ENCODE measurements around the gene PTPRG.

DNA sequence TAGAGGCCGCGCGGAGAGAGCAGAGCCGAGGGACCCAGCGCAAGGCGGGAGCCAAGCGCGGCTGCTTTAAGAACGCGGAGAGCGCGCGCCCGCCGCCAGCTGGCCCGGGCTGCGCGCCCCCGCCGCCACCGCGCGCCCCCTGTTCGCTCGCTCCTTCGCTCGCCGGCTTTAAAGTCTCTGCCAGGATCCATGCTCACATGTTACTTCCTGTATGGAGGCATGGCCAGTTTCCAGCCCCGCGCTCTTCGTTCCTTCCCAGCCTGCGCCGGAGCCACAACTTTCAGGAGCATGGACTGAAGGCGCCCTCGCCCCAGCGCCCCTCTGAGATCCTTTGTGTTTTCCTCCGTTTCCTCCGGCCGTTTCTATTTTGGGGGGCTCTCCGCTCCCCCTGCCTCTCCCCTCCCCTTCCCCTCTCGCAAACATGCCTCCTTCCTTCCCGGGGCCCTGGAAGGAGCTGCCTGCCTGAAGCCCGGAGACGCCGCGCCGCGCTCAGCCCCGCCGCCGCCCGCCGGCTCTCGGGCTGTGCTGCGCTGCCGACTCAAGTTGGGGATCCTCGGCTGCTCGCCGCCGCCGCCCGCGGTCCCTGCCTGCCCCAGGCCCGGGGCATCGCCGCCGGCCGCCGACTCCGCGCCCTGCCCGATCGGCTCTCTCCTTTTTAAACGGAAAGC, at the start of gene PTPRG:
- TF ChIP-seq CTCF (conservative IDR thresholded peaks at IDR 0.05; ENCODE audit: low read length) (no peak), EZH2phosphoT487 (IDR thresholded peaks at IDR 0.05; ENCODE audit: borderline replicate concordance, low read depth, low read length) (no peak)
